ENCODE results near the gene MCC.

DNA sequence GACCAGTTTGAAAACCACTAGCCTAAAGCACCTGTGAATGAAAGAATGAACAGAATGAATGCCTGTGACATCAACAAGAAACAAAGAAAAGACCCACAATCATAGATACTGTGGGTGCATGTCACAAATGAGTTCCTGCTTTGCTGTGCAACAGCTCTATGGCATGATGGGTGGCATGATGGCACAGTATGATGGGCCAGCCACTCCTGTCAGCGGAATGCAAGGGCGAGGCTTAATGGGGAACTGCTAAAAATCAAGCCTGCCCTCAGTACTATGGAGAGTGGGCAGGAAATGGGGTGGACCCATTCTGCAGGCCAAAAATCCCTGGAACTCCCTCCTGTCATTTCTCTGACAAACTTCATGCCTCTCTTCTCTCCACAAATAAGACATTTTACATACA lies 422.6 kb downstream of the MCC start:
- TF ChIP-seq, protein P1, sequence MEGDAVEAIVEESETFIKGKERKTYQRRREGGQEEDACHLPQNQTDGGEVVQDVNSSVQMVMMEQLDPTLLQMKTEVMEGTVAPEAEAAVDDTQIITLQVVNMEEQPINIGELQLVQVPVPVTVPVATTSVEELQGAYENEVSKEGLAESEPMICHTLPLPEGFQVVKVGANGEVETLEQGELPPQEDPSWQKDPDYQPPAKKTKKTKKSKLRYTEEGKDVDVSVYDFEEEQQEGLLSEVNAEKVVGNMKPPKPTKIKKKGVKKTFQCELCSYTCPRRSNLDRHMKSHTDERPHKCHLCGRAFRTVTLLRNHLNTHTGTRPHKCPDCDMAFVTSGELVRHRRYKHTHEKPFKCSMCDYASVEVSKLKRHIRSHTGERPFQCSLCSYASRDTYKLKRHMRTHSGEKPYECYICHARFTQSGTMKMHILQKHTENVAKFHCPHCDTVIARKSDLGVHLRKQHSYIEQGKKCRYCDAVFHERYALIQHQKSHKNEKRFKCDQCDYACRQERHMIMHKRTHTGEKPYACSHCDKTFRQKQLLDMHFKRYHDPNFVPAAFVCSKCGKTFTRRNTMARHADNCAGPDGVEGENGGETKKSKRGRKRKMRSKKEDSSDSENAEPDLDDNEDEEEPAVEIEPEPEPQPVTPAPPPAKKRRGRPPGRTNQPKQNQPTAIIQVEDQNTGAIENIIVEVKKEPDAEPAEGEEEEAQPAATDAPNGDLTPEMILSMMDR (conservative IDR thresholded peaks at IDR 0.05; ENCODE audit: low read depth, low read length): no peak
- no peak for TF ChIP-seq MAZ (IDR thresholded peaks at IDR 0.05; ENCODE audit: borderline replicate concordance, low read depth, low read length)
- no peak for TF ChIP-seq POLR2A (IDR thresholded peaks at IDR 0.05; ENCODE audit: low read depth, low read length)
